ENCODE data around the gene ATAD5.
"Not testable (repeated sequence)": the region's sequence is repeated elsewhere in the genome, so short reads cannot be mapped to it uniquely, and the experiment has no call there.

Gene ATAD5

DNA sequence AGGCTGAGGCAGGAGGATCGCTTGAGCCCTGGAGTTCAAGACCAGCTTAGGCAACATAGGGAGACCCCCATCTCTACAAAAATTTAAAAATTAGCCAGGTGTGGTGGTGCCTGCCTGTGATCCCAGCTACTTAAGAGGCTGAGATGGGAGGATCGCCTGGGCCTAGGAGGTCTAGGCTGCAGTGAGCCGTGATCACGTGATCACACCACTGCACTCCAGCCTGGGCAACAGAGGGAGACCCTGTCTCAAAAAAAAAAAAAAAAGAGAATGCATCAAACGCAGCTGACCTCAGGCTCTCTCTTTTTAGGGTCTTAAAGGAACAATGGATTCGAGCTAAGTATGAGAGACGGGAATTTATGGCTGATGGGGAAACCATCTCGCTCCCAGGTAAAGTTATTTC, 99.8 kb downstream of the ATAD5 start:
- not testable (repeated sequence) for H3K9ac ChIP-seq (ENCODE audit: low read length); H3K27me3 ChIP-seq (ENCODE audit: control insufficient read depth in 1 of 2, insufficient read depth in 2 of 2, low read length in 2 of 2); H3K4me1 ChIP-seq (ENCODE audit: insufficient read depth, low read length); H3K36me3 ChIP-seq (ENCODE audit: insufficient read depth, low read length); H3K9me3 ChIP-seq (ENCODE audit: low read length); H3K27ac ChIP-seq (ENCODE audit: low read depth, low read length); H3K4me3 ChIP-seq (ENCODE audit: low read depth in 1 of 2, low read length in 2 of 2)

DNA sequence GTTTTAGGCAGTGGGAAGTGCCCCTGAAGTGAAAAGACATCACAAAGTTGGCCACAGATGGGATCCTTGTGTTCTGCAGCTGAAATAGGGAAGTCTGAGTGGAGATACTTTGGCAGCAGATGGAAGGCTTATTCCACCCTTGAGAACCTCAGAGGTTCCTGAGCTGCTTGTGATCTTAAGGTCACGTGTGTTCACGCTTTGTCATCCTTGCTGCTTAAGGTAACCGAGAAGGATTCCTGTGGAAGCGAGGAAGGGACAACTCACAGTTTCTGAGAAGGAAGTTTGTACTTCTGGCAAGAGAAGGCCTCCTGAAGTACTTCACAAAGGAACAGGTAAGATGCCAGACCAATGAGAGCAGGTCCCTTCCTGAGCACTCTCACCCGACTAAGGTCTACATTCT, 102.2 kb downstream of the ATAD5 start:
- Histone ChIP-seq H3K36me3 (ENCODE audit: insufficient read depth, low read length) (no peaks in the 10 kb centered on the region), H3K27ac (ENCODE audit: low read depth, low read length) (no peak overlapping the region), H3K27me3 (ENCODE audit: control insufficient read depth in 1 of 2, insufficient read depth in 2 of 2, low read length in 2 of 2) (no peaks in the 10 kb centered on the region), H3K4me3 (ENCODE audit: low read depth in 1 of 2, low read length in 2 of 2) (no peak overlapping the region), H3K4me1 (ENCODE audit: insufficient read depth, low read length) (no peaks in the 10 kb centered on the region), H3K9me3 (ENCODE audit: low read length) (no peaks in the 10 kb centered on the region), H3K9ac (ENCODE audit: low read length) (no peak overlapping the region)

DNA sequence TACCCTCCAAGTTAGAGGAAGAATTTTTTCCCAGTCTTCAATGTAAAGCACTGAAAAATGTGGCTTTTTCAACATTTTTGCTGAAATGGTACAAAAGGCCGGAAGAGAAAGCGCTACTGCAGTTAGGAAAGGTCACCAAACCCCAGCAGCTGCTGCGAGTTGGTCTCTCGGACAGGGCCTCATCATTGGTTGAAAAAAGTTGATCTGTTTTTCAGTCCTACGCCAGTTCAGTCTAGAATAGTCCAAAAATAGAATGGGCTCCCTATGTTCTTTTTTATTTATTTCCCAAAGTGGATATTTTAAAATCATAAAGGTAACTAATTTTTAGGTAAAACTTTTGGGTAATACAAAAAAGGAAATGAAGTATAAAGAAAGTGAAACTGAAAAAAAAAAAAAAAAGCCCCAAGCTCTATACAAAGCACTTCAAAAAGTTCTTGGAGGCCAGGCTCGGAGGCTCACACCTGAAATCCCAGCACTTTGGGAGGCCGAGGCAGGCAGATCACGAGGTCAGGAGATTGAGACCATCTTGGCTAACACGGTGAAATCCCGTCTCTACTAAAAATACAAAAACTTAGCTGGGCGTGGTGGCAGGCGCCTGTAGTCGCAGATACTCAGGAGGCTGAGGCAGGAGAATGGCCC, 107.4 kb downstream of the ATAD5 start:
- H3K9me3 ChIP-seq (ENCODE audit: low read length): no peaks in the 10 kb centered on the region
- no peak overlapping the region for H3K4me3 ChIP-seq (ENCODE audit: low read depth in 1 of 2, low read length in 2 of 2)
- no peaks in the 10 kb centered on the region for H3K36me3 ChIP-seq (ENCODE audit: insufficient read depth, low read length)
- no peak overlapping the region for H3K27ac ChIP-seq (ENCODE audit: low read depth, low read length)
- H3K27me3 ChIP-seq (ENCODE audit: control insufficient read depth in 1 of 2, insufficient read depth in 2 of 2, low read length in 2 of 2): no peaks in the 10 kb centered on the region
- H3K9ac ChIP-seq (ENCODE audit: low read length): no peak overlapping the region
- H3K4me1 ChIP-seq (ENCODE audit: insufficient read depth, low read length): no peaks in the 10 kb centered on the region

DNA sequence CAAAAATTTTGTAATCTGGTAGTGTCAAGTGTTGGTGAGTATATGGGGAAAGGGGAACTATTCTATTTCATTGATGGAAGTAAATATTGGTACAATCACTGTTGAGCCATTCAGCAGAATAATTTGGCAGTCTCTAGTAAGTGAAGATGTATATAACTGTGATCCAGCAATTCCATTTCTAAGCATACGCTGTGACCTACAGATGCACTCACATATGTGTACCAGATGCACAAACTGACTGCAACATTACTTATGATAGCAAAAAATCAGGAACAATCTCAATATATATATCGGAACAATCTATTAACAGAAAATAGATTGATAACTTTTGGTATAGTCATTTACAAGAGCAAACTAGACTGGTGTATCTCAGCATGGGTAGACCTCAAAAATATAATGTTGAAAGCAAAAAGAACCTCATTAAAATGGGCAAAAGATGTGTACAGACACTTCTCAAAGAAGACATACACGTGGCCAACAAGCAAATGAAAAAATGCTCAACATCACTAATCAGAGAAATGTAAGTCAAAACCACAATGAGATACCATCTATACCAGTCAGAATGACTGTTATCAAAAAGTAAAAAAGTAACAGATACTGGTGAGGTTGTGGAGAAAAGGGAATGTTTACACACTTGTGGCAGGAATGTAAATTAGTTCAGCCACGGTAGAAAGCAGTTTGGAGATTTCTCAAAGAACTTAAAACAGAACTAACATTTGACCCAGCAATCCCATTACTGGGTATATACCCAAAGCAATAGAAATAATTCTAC, 110.7 kb downstream of the ATAD5 start:
- Histone ChIP-seq H3K9me3 (ENCODE audit: low read length) (no peaks in the 10 kb centered on the region), H3K4me3 (ENCODE audit: low read depth in 1 of 2, low read length in 2 of 2) (no peak overlapping the region), H3K27me3 (ENCODE audit: control insufficient read depth in 1 of 2, insufficient read depth in 2 of 2, low read length in 2 of 2) (no peaks in the 10 kb centered on the region), H3K27ac (ENCODE audit: low read depth, low read length) (no peak overlapping the region), H3K9ac (ENCODE audit: low read length) (no peak overlapping the region), H3K4me1 (ENCODE audit: insufficient read depth, low read length) (no peaks in the 10 kb centered on the region), H3K36me3 (ENCODE audit: insufficient read depth, low read length) (no peaks in the 10 kb centered on the region)

All from muscle layer of colon (tissue), 2 donors.